IMR-90 (cell line): Measurements from ENCODE around the gene VPS72. TPM values are rescaled to one million over a fixed set of nuclear protein-coding genes. Genes with fewer than 3 reads are reported as not detected.

Experiments
- ATAC-seq: fragments of 200-7000 bp; cut with Tn5 transposase; 2 replicates; pipeline ENCODE4 v1.9.1; 2020; ENCODE audit warnings: low read depth, mild to moderate bottlenecking, moderate library complexity
- BruUV-seq: library from RNA; stranded (reverse); fragments of 400-500 nt; replicated peaks from 2 replicates; lab custom pipeline; 2021; lab: Mats Ljungman, UMichigan
- CTCF ChIA-PET: fragments of 300-600 bp; formaldehyde crosslinking; extraction: SDS; loops from one replicate; lab custom pipeline; 2021; ENCODE audit warnings: antibody characterized with exemption; lab: Yijun Ruan, JAX
- POLR2A ChIA-PET: fragments of 300-600 bp; sonication (Branson Sonifier 250); formaldehyde crosslinking; loops from one replicate; lab custom pipeline; 2022; ENCODE audit warnings: antibody characterized with exemption; ENCODE audit not compliant: unreplicated experiment; lab: Charles Lee
- DNase-seq: peaks from one replicate; pipeline ENCODE4 v3.0.0; 2013
- H2AFZ ChIP-seq: replicated peaks from 2 replicates; pipeline ENCODE3; 2013; ENCODE audit warnings: low read length, mild to moderate bottlenecking; ENCODE audit not compliant: poor library complexity
- H2AK5ac ChIP-seq: 2 replicates; pipeline ENCODE4 v1.6.1; 2013; ENCODE audit warnings: low read depth, low read length, inconsistent platforms
- H2AK9ac ChIP-seq: replicated peaks from 2 replicates; pipeline ENCODE3; 2013; ENCODE audit warnings: mild to moderate bottlenecking, low read depth, low read length, moderate library complexity; ENCODE audit not compliant: poor library complexity
- H2BK120ac ChIP-seq: 2 replicates; pipeline ENCODE4 v1.6.1; 2013; ENCODE audit warnings: low read depth, low read length, inconsistent platforms
- H2BK15ac ChIP-seq: 3 replicates; pipeline ENCODE4 v1.6.1; 2013; ENCODE audit warnings: low read depth, low read length, inconsistent platforms
- H2BK20ac ChIP-seq: 2 replicates; pipeline ENCODE4 v1.6.1; 2013; ENCODE audit warnings: low read depth, mild to moderate bottlenecking, inconsistent platforms, low read length, moderate library complexity
- H2BK5ac ChIP-seq: 2 replicates; pipeline ENCODE4 v1.6.1; 2013; ENCODE audit warnings: mild to moderate bottlenecking, low read depth, low read length, inconsistent platforms; ENCODE audit not compliant: poor library complexity, severe bottlenecking
- H3K14ac ChIP-seq: replicated peaks from 2 replicates; pipeline ENCODE4 v1.6.1; 2013; ENCODE audit warnings: low read depth, low read length, inconsistent platforms
- H3K18ac ChIP-seq: 2 replicates; pipeline ENCODE4 v1.6.1; 2013; ENCODE audit warnings: low read depth, low read length, control low read depth
- H3K23ac ChIP-seq: 2 replicates; pipeline ENCODE4 v1.6.1; 2013; ENCODE audit warnings: low read depth, low read length, inconsistent platforms
- H3K27ac ChIP-seq: 2 replicates; pipeline ENCODE4 v1.5.1; 2013; ENCODE audit warnings: mild to moderate bottlenecking, control low read depth, low read length; ENCODE audit not compliant: insufficient read depth
- H3K27me3 ChIP-seq: 2 replicates; pipeline ENCODE4 v1.6.1; 2013; ENCODE audit warnings: low read length; ENCODE audit not compliant: control insufficient read depth, insufficient read depth
- H3K36me3 ChIP-seq: 2 replicates; pipeline ENCODE4 v1.6.1; 2013; ENCODE audit warnings: low read length, mixed read lengths; ENCODE audit not compliant: control insufficient read depth, insufficient read depth
- H3K4ac ChIP-seq: 2 replicates; pipeline ENCODE4 v1.6.1; 2013; ENCODE audit warnings: low read depth, low read length, inconsistent platforms
- H3K4me1 ChIP-seq: 2 replicates; pipeline ENCODE4 v1.6.1; 2013; ENCODE audit warnings: low read length, mixed read lengths; ENCODE audit not compliant: control insufficient read depth, insufficient read depth
- H3K4me2 ChIP-seq: 2 replicates; pipeline ENCODE4 v1.6.1; 2013; ENCODE audit warnings: low read depth, mild to moderate bottlenecking, control low read depth, low read length, moderate library complexity
- H3K4me3 ChIP-seq: 2 replicates; pipeline ENCODE4 v1.5.1; 2013; ENCODE audit warnings: low read depth, mild to moderate bottlenecking, control low read depth, low read length, moderate library complexity; ENCODE audit not compliant: insufficient read depth
- H3K56ac ChIP-seq: 2 replicates; pipeline ENCODE4 v1.6.1; 2013; ENCODE audit warnings: low read length, inconsistent platforms; ENCODE audit not compliant: insufficient read depth; ENCODE audit errors: extremely low read depth
- H3K79me1 ChIP-seq, 2 experiments: 2 replicates each; pipeline ENCODE4 v1.6.1; 2013; ENCODE audit warnings: low read length in 2 of 2, inconsistent platforms in 1 of 2, low read depth in 1 of 2
- H3K9ac ChIP-seq: 2 replicates; pipeline ENCODE4 v1.6.1; 2013; ENCODE audit warnings: low read depth, low read length, control low read depth
- H3K9me1 ChIP-seq: 2 replicates; pipeline ENCODE4 v1.6.1; 2013; ENCODE audit warnings: low read length, inconsistent platforms; ENCODE audit not compliant: insufficient read depth
- H3K9me3 ChIP-seq: 2 replicates; pipeline ENCODE4 v1.6.1; 2013; ENCODE audit warnings: low read length; ENCODE audit not compliant: control insufficient read depth, insufficient read depth
- H4K20me1 ChIP-seq: 2 replicates; pipeline ENCODE4 v1.6.1; 2013; ENCODE audit warnings: low read length, inconsistent platforms; ENCODE audit not compliant: insufficient read depth
- H4K5ac ChIP-seq: 2 replicates; pipeline ENCODE4 v1.6.1; 2013; ENCODE audit warnings: mild to moderate bottlenecking, low read depth, low read length, control low read depth
- H4K8ac ChIP-seq, 2 experiments: 2 replicates each; pipeline ENCODE4 v1.6.1; 2013; ENCODE audit warnings: low read depth in 2 of 2, low read length in 2 of 2, control low read depth in 1 of 2, inconsistent platforms in 1 of 2
- H4K91ac ChIP-seq: 2 replicates; pipeline ENCODE4 v1.6.1; 2013; ENCODE audit warnings: low read depth, low read length, inconsistent platforms; ENCODE audit not compliant: insufficient read depth
- BHLHE40 ChIP-seq: fragments of 150-350 bp; IDR thresholded peaks from 2 replicates; pipeline ENCODE4 v1.6.1; 2016; ENCODE audit warnings: mild to moderate bottlenecking, low read depth, low read length
- CEBPB ChIP-seq: IDR thresholded peaks from 2 replicates; pipeline ENCODE4 v1.6.1; 2012; ENCODE audit warnings: low read depth, low read length, improper control_type of control experiment
- CHD1 ChIP-seq: IDR thresholded peaks from 2 replicates; pipeline ENCODE4 v1.6.1; 2012; ENCODE audit warnings: low read depth, low read length, improper control_type of control experiment
- CTCF ChIP-seq: conservative IDR thresholded peaks from 2 replicates; pipeline ENCODE4 v1.5.1; 2012; ENCODE audit warnings: mild to moderate bottlenecking, low read depth, low read length, improper control_type of control experiment
- ELK1 ChIP-seq: fragments of 150-350 bp; IDR thresholded peaks from 2 replicates; pipeline ENCODE4 v1.6.1; 2016; ENCODE audit warnings: low read depth, mild to moderate bottlenecking, low read length, moderate library complexity, borderline replicate concordance
- FOS ChIP-seq: fragments of 150-350 bp; IDR thresholded peaks from 2 replicates; pipeline ENCODE4 v1.6.1; 2016; ENCODE audit warnings: low read depth, low read length
- MAFK ChIP-seq: IDR thresholded peaks from 2 replicates; pipeline ENCODE4 v1.6.1; 2012; ENCODE audit warnings: low read depth, low read length, improper control_type of control experiment
- MAZ ChIP-seq: IDR thresholded peaks from 2 replicates; pipeline ENCODE4 v1.6.1; 2012; ENCODE audit warnings: low read depth, mild to moderate bottlenecking, low read length, improper control_type of control experiment, moderate library complexity, borderline replicate concordance
- MXI1 ChIP-seq: IDR thresholded peaks from 2 replicates; pipeline ENCODE4 v1.6.1; 2012; ENCODE audit warnings: low read depth, mild to moderate bottlenecking, low read length, moderate library complexity, borderline replicate concordance
- NFE2L2 ChIP-seq: fragments of 150-350 bp; IDR thresholded peaks from 2 replicates; pipeline ENCODE4 v1.6.1; 2016; ENCODE audit warnings: low read depth, mild to moderate bottlenecking, low read length
- POLR2A ChIP-seq: IDR thresholded peaks from 2 replicates; pipeline ENCODE4 v1.6.1; 2012; ENCODE audit warnings: mild to moderate bottlenecking, low read depth, low read length
- RAD21 ChIP-seq: IDR thresholded peaks from 2 replicates; pipeline ENCODE4 v1.6.1; 2012; ENCODE audit warnings: low read length, improper control_type of control experiment
- RCOR1 ChIP-seq: IDR thresholded peaks from 2 replicates; pipeline ENCODE4 v1.6.1; 2012; ENCODE audit warnings: mild to moderate bottlenecking, low read length, improper control_type of control experiment; ENCODE audit not compliant: insufficient replicate concordance
- RFX5 ChIP-seq: IDR thresholded peaks from 2 replicates; pipeline ENCODE4 v1.8.0; 2012; ENCODE audit warnings: low read depth, mild to moderate bottlenecking, low read length, moderate library complexity
- SMC3 ChIP-seq: fragments of 150-350 bp; IDR thresholded peaks from 2 replicates; pipeline ENCODE4 v1.6.1; 2016; ENCODE audit warnings: low read depth, mild to moderate bottlenecking, antibody characterized with exemption, low read length, moderate library complexity
- WGBS, 2 experiments: methylation state at CpG; one replicate each; pipeline versions ENCODE4 v1.1.5 to v1.1.7; 2013; ENCODE audit warnings: missing lambda C conversion rate in 2 of 2; ENCODE audit not compliant: insufficient read length in 1 of 2; ENCODE audit errors: extremely low coverage in 2 of 2; 5-methylcytosine and 5-hydroxymethylcytosine counted together
- dilution Hi-C: fragments of 300-500 bp; cut with HindIII; formaldehyde crosslinking; loops from one replicate; pipeline ENCODE4 v1.14.3; 2018; ENCODE audit warnings: low sequenced_read_pairs; ENCODE audit not compliant: unreplicated experiment
- in situ Hi-C: fragments of 300-500 bp; cut with MboI; formaldehyde crosslinking; loops from 3 replicates; pipeline ENCODE4 v1.14.3; 2019; ENCODE audit warnings: low sequenced_read_pairs, inconsistent platforms, mixed read lengths
- intact Hi-C: fragments of 100-400 bp; cut with micrococcal nuclease; formaldehyde crosslinking; loops from 2 replicates; pipeline ENCODE4 v1.10.0; 2022
- polyA plus RNA-seq, 3 experiments: library from polyadenylated mRNA; depleted of rRNA; stranded (reverse); fragments of >200 nt; gene quantifications; 2 replicates each; pipeline ENCODE4 v1.2.3, GENCODE V29; 2012; ENCODE audit warnings: low replicate concordance in 1 of 3
- total RNA-seq: library from RNA; depleted of rRNA; stranded (reverse); fragments of >200 nt; gene quantifications from 2 replicates; pipeline ENCODE4 v1.2.3, GENCODE V29; 2012
- TF ChIP-seq, protein P1 (sequence below): fragments of 150-350 bp; IDR thresholded peaks from 2 replicates; pipeline ENCODE4 v1.6.1; 2017; ENCODE audit warnings: mild to moderate bottlenecking, antibody characterized with exemption, low read length, low read depth

VPS72 gene
- total and polyA plus RNA-seq, 2 of the 4 experiments (the other 2 are of a cell fraction) = 51.3 to 62.3 TPM

GRCh38 chr1:151197863-151198253 is 7.9 kb upstream of the VPS72 start:
- peak overlapping the region; percentile 83 for H2AFZ ChIP-seq
- H2BK15ac ChIP-seq = peak overlapping the region; percentile 68; the same call in 1 of the 3 replicates
- H4K5ac ChIP-seq = peak overlapping the region; percentile 80
- H3K9me1 ChIP-seq = peaks cover 7% of the 10 kb centered on the region; the same call in 1 of the 2 replicates
- H3K4me1 ChIP-seq = peaks cover 5% of the 10 kb centered on the region; the same call in 1 of the 2 replicates
- H2BK120ac ChIP-seq = peak overlapping the region; percentile 19; the same call in 1 of the 2 replicates
- dilution Hi-C loops (no loop called here), intact Hi-C loops (loop anchor here (5.0 kb wide), 2 partner anchors 144 to 539 kb away; no protein-coding TSS in a partner anchor), in situ Hi-C loops (loop anchor here (5.0 to 10.0 kb wide), 2 partner anchors 54 to 207 kb away; partner anchors contain the start of gene PSMD4)
- H3K9ac ChIP-seq = peak overlapping the region; percentile 58; the same call in 1 of the 2 replicates
- peak overlapping the region; percentile 42 for H3K27ac ChIP-seq
- H3K36me3 ChIP-seq = peaks cover 5% of the 10 kb centered on the region
- no peaks in the 10 kb centered on the region for H3K27me3 ChIP-seq
- H3K56ac ChIP-seq = peak overlapping the region; percentile 80
- H2BK5ac ChIP-seq = peak overlapping the region; percentile 62
- H4K20me1 ChIP-seq = peaks cover 30% of the 10 kb centered on the region
- H3K18ac ChIP-seq = peak overlapping the region; percentile 32; the same call in 1 of the 2 replicates
- H3K14ac ChIP-seq = peak overlapping the region; percentile 85
- H2BK20ac ChIP-seq = peak overlapping the region; percentile 26; the same call in 1 of the 2 replicates
- peak overlapping the region; percentile 46 for H4K91ac ChIP-seq
- H3K9me3 ChIP-seq = no peaks in the 10 kb centered on the region
- no TSS peak for BruUV-seq
- ATAC-seq (no peak), DNase-seq (no peak)
- peak overlapping the region; percentile 36 for H3K4me3 ChIP-seq
- peak overlapping the region; percentile 100 for H2AK9ac ChIP-seq
- ChIA-PET POLR2A (no interaction called here), CTCF (no interaction called here)
- H2AK5ac ChIP-seq = peak overlapping the region; percentile 60; the same call in 1 of the 2 replicates
- H4K8ac ChIP-seq = peak overlapping the region; percentile 72 to 97
- no peak for TF ChIP-seq RAD21
- no peak for TF ChIP-seq CHD1
- TF ChIP-seq RFX5 = no peak
- TF ChIP-seq SMC3 = no peak
- no peak for TF ChIP-seq POLR2A
- no peak for TF ChIP-seq BHLHE40
- TF ChIP-seq CEBPB = no peak
- TF ChIP-seq RCOR1 = no peak
- no peak for TF ChIP-seq NFE2L2
- TF ChIP-seq, protein P1, sequence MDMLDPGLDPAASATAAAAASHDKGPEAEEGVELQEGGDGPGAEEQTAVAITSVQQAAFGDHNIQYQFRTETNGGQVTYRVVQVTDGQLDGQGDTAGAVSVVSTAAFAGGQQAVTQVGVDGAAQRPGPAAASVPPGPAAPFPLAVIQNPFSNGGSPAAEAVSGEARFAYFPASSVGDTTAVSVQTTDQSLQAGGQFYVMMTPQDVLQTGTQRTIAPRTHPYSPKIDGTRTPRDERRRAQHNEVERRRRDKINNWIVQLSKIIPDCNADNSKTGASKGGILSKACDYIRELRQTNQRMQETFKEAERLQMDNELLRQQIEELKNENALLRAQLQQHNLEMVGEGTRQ = no peak
- TF ChIP-seq MAFK = no peak
- no peak for TF ChIP-seq ELK1
- TF ChIP-seq CTCF = no peak
- no peak for TF ChIP-seq MAZ
- no peak for TF ChIP-seq MXI1
- TF ChIP-seq FOS = no peak
- H3K4me2 ChIP-seq = peak overlapping the region; percentile 79
- no CpG with 5 or more reads among the region's 10 CpGs for WGBS, 2 experiments
- peaks cover 7 to 21% of the 10 kb centered on the region in 2 experiments; a peak in 3 of 4 replicates for H3K79me1 ChIP-seq
- peak overlapping the region; percentile 62 for H3K4ac ChIP-seq
- H3K23ac ChIP-seq = peak overlapping the region; percentile 55; the same call in 1 of the 2 replicates
